Stimulated activated CD4-positive, alpha-beta T cell treated with anti-CD3 and anti-CD28 coated beads, TNF-alpha, amount 100 ng/mL, for 24 hours (primary cell): ENCODE data around the gene TSPAN9.

ENCODE experiments used
- DNase-seq, 3 experiments: peaks; one replicate each; pipeline ENCODE4 v3.0.0-alpha.2; 2020; ENCODE audit warnings: low read depth in 3 of 3

The TSPAN9 gene

GRCh38 chr12:3225154-3225795 is 148.1 kb downstream of the TSPAN9 start:
- no peak for DNase-seq

- no peak for DNase-seq
Observed at GRCh38 chr12:3225796-3226180, 148.6 kb downstream of the TSPAN9 start.

GRCh38 chr12:3226264-3226663 is 149.1 kb downstream of the TSPAN9 start:
- DNase-seq: no peak

- no peak for DNase-seq
Observed at GRCh38 chr12:3227076-3227975, 150.1 kb downstream of the TSPAN9 start.

- DNase-seq: no peak
Observed at GRCh38 chr12:3228552-3228951, 151.4 kb downstream of the TSPAN9 start.

- no peak for DNase-seq
Observed at GRCh38 chr12:3229577-3229976, 152.4 kb downstream of the TSPAN9 start.

GRCh38 chr12:3230758-3231375 is 153.7 kb downstream of the TSPAN9 start:
- no peak for DNase-seq

- no peak for DNase-seq
Observed at GRCh38 chr12:3231399-3231876, 154.3 kb downstream of the TSPAN9 start.

GRCh38 chr12:3233797-3234196 is 156.6 kb downstream of the TSPAN9 start:
- DNase-seq: no peak

GRCh38 chr12:3236345-3237187 is 159.4 kb downstream of the TSPAN9 start:
- peak in 1 of 3 experiments; percentile 25 for DNase-seq

GRCh38 chr12:3238196-3238595 is 161.0 kb downstream of the TSPAN9 start:
- DNase-seq: no peak

- no peak for DNase-seq
Observed at GRCh38 chr12:3241621-3242020, 164.4 kb downstream of the TSPAN9 start.

GRCh38 chr12:3242199-3242863 is 165.2 kb downstream of the TSPAN9 start:
- no peak for DNase-seq

- no peak for DNase-seq
Observed at GRCh38 chr12:3243376-3244084, 166.4 kb downstream of the TSPAN9 start.

- DNase-seq: no peak
Observed at GRCh38 chr12:3244219-3244750, 167.1 kb downstream of the TSPAN9 start.

- no peak for DNase-seq
Observed at GRCh38 chr12:3246253-3246652, 169.1 kb downstream of the TSPAN9 start.

GRCh38 chr12:3247077-3247476 is 169.9 kb downstream of the TSPAN9 start:
- DNase-seq: no peak

- no peak for DNase-seq
Observed at GRCh38 chr12:3247629-3248161, 170.5 kb downstream of the TSPAN9 start.

- DNase-seq: no peak
Observed at GRCh38 chr12:3249081-3249800, 172.1 kb downstream of the TSPAN9 start.
